Esophagus squamous epithelium (tissue), 5 donors: Measurements from ENCODE around the gene ZMIZ1. TPM values are rescaled to one million over a fixed set of nuclear protein-coding genes. Genes with fewer than 3 reads are reported as not detected.

Source experiments
- DNase-seq: peaks from one replicate; lab custom pipeline; 2025; lab: John Stamatoyannopoulos, UW
- H3K27ac ChIP-seq, 4 donors: fragments of 200-600 bp; sonication (generic); one replicate each; pipeline ENCODE4 v1.5.1; 2016 to 2019; ENCODE audit warnings: mild to moderate bottlenecking in 1 of 4
- H3K27me3 ChIP-seq, 4 donors: fragments of 200-600 bp; sonication (generic); 1 replicate in 3 of 4; 2 replicates in 1 of 4; pipeline versions ENCODE4 v1.5.1 to v1.6.0; 2017 to 2021; ENCODE audit warnings: antibody characterized with exemption in 1 of 4
- H3K36me3 ChIP-seq, 3 donors: fragments of 200-600 bp; sonication (generic); one replicate each; pipeline ENCODE4 v1.5.1; 2016 to 2019
- H3K4me1 ChIP-seq, 3 donors: fragments of 200-600 bp; sonication (generic); one replicate each; pipeline ENCODE4 v1.5.1; 2017 to 2019
- H3K4me3 ChIP-seq, 4 donors: fragments of 200-600 bp; sonication (generic); 1 replicate in 3 of 4; 2 replicates in 1 of 4; pipeline ENCODE4 v1.5.1; 2016 to 2019; ENCODE audit warnings: mild to moderate bottlenecking in 2 of 4, moderate library complexity in 1 of 4
- H3K9me3 ChIP-seq, 3 donors: fragments of 200-600 bp; sonication (generic); one replicate each; pipeline ENCODE4 v1.5.1; 2016 to 2019
- CTCF ChIP-seq, 6 experiments: fragments of 450-650 bp in 4 of 6; fragments of 200-600 bp in 2 of 6; sonication (generic) in 2 of 6; IDR thresholded peaks; one replicate each; pipeline ENCODE4 v1.5.1; 2016 to 2019; ENCODE audit warnings: antibody characterized with exemption in 6 of 6, mild to moderate bottlenecking in 4 of 6, moderate library complexity in 4 of 6
- POLR2A ChIP-seq, 4 donors: fragments of 450-650 bp; IDR thresholded peaks; one replicate each; pipeline ENCODE4 v1.6.1; 2017; ENCODE audit warnings: antibody characterized with exemption in 4 of 4, mild to moderate bottlenecking in 4 of 4, moderate library complexity in 3 of 4
- WGBS, 2 donors: methylation state at CpG; one replicate each; pipeline ENCODE4 v1.1.5; 2018; 5-methylcytosine and 5-hydroxymethylcytosine counted together
- intact Hi-C: fragments of 100-400 bp; cut with DNase I; formaldehyde crosslinking; loops from one replicate; pipeline ENCODE4 v1.15.0; 2022
- total RNA-seq, 4 donors: library from RNA; depleted of rRNA; stranded (reverse); fragments of >200 nt; gene quantifications; one replicate each; pipeline ENCODE4 v1.1.0, GENCODE V29; 2016
- donor health status: DM: yes; HTN: yes; CAD: no.

Gene ZMIZ1
- total RNA-seq, 4 donors from 2014 or later, result 28.2 to 79.5 (median 40.4) TPM

- no peak for TF ChIP-seq POLR2A (IDR thresholded peaks at IDR 0.05)
- no peak for TF ChIP-seq CTCF (IDR thresholded peaks at IDR 0.05)
- peaks cover 4 to 42% (median 7%) of the 10 kb centered on the region in 3 donors for H3K4me1 ChIP-seq
- no peaks in the 10 kb centered on the region for H3K9me3 ChIP-seq
- WGBS, 2 donors, result 70 to 74% methylated on average over 3 to 4 of the region's 8 CpGs
- intact Hi-C loops, result no loop called here
- H3K36me3 ChIP-seq, result no peaks in the 10 kb centered on the region
- H3K27ac ChIP-seq, result no peak overlapping the region
- H3K4me3 ChIP-seq, result no peak overlapping the region
- no peaks in the 10 kb centered on the region for H3K27me3 ChIP-seq
- DNase-seq, result no peak
Observed at GRCh38 chr10:79327090-79327457, 258.3 kb downstream of the ZMIZ1 start.

GRCh38 chr10:79328147-79328701, 259.5 kb downstream of the ZMIZ1 start:
- no peaks in the 10 kb centered on the region for H3K9me3 ChIP-seq
- H3K36me3 ChIP-seq, result no peaks in the 10 kb centered on the region
- intact Hi-C loops, result no loop called here
- H3K4me3 ChIP-seq, result no peak overlapping the region
- H3K27me3 ChIP-seq, result no peaks in the 10 kb centered on the region
- WGBS, 2 donors, result 94 to 100% methylated on average over 3 to 5 of the region's 6 CpGs
- no peak for DNase-seq
- no peak overlapping the region for H3K27ac ChIP-seq
- TF ChIP-seq POLR2A (IDR thresholded peaks at IDR 0.05), result no peak
- no peak for TF ChIP-seq CTCF (IDR thresholded peaks at IDR 0.05)
- H3K4me1 ChIP-seq, result peaks cover 0 to 31% (median 7%) of the 10 kb centered on the region in 3 donors

GRCh38 chr10:79328737-79329504, 260.2 kb downstream of the ZMIZ1 start:
- no peak for DNase-seq

GRCh38 chr10:79329529-79329928, 260.8 kb downstream of the ZMIZ1 start:
- no peak for TF ChIP-seq CTCF (IDR thresholded peaks at IDR 0.05)
- TF ChIP-seq POLR2A (IDR thresholded peaks at IDR 0.05), result no peak
- H3K4me1 ChIP-seq, result peaks cover 0 to 24% (median 7%) of the 10 kb centered on the region in 3 donors
- DNase-seq, result no peak
- peak overlapping the region in 2 of 4 donors; percentile 5 to 38 for H3K27ac ChIP-seq
- no peaks in the 10 kb centered on the region for H3K9me3 ChIP-seq
- WGBS, 2 donors, result 39 to 69% methylated on average over 9 of the region's 9 CpGs
- no peak overlapping the region for H3K4me3 ChIP-seq
- no peaks in the 10 kb centered on the region for H3K27me3 ChIP-seq
- intact Hi-C loops, result no loop called here
- H3K36me3 ChIP-seq, result no peaks in the 10 kb centered on the region

More at GRCh38 chr10:79328737-79329504, 260.2 kb downstream of the ZMIZ1 start:
- no peaks in the 10 kb centered on the region for H3K36me3 ChIP-seq
- H3K4me3 ChIP-seq, result no peak overlapping the region
- H3K27me3 ChIP-seq, result no peaks in the 10 kb centered on the region
- H3K9me3 ChIP-seq, result no peaks in the 10 kb centered on the region
- H3K4me1 ChIP-seq, result peaks cover 0 to 24% (median 7%) of the 10 kb centered on the region in 3 donors
- peak overlapping the region in 3 of 4 donors; percentile 5 to 51 (median 38) for H3K27ac ChIP-seq
- WGBS, 2 donors, result 42 to 55% methylated on average over 4 to 7 of the region's 14 CpGs
- TF ChIP-seq POLR2A (IDR thresholded peaks at IDR 0.05) (no peak), CTCF (IDR thresholded peaks at IDR 0.05) (no peak)
- intact Hi-C loops, result no loop called here

GRCh38 chr10:79331226-79331625, 262.5 kb downstream of the ZMIZ1 start:
- WGBS, 2 donors, result 50 to 77% methylated on average over 1 to 5 of the region's 5 CpGs
- TF ChIP-seq CTCF (IDR thresholded peaks at IDR 0.05) (no peak), POLR2A (IDR thresholded peaks at IDR 0.05) (no peak)
- peaks cover 0 to 24% (median 7%) of the 10 kb centered on the region in 3 donors for H3K4me1 ChIP-seq
- no peaks in the 10 kb centered on the region for H3K9me3 ChIP-seq
- no peak overlapping the region for H3K4me3 ChIP-seq
- H3K27me3 ChIP-seq, result no peaks in the 10 kb centered on the region
- DNase-seq, result no peak
- H3K36me3 ChIP-seq, result no peaks in the 10 kb centered on the region
- peak overlapping the region in 1 of 4 donors; percentile 34 for H3K27ac ChIP-seq
- intact Hi-C loops, result no loop called here
